ENCODE measurements around the gene TACO1. TPM values are rescaled to one million over a fixed set of nuclear protein-coding genes. Genes with fewer than 3 reads are reported as not detected.

TACO1 gene
- 16.4 and 18.2 TPM in 2 replicates for total RNA-seq

GRCh38 chr17:63600569-63601438 is at the start of gene TACO1:
Gene TACO1 (plus strand): TSS chr17:63600895. CDS start chr17:63601084, 189 bp downstream.

GRCh38 chr17:63621684-63622573 is 21.2 kb downstream of the TACO1 start, which contains the start of gene MAP3K3:
Gene MAP3K3 (plus strand): TSS chr17:63622417. CDS start chr17:63622760, 343 bp downstream.

Other genes with a start within 250 kb of the TACO1 start
- 15.7 and 25.3 TPM in 2 replicates for gene CYB561, start 154.6 kb upstream of the TACO1 start, total RNA-seq
- gene ACE, start 123.8 kb upstream of the TACO1 start, total RNA-seq = 27.5 and 46.8 TPM in 2 replicates
- gene KCNH6, start 77.5 kb upstream of the TACO1 start, total RNA-seq = not detected in 2 replicates
- 19.0 and 21.5 TPM in 2 replicates for gene DCAF7, start 50.4 kb upstream of the TACO1 start, total RNA-seq
- 78.2 and 83.7 TPM in 2 replicates for gene MAP3K3, start 21.5 kb downstream of the TACO1 start, total RNA-seq
- 13.8 and 24.0 TPM in 2 replicates for gene LIMD2, start 99.2 kb downstream of the TACO1 start, total RNA-seq
- gene STRADA, start 140.9 kb downstream of the TACO1 start, total RNA-seq = 17.2 and 22.3 TPM in 2 replicates
- gene CCDC47, start 172.7 kb downstream of the TACO1 start, total RNA-seq = 87.7 and 117 TPM in 2 replicates
- 65.1 and 80.6 TPM in 2 replicates for gene DDX42, start 173.3 kb downstream of the TACO1 start, total RNA-seq
- 92.1 and 129 TPM in 2 replicates for gene PSMC5, start 226.5 kb downstream of the TACO1 start, total RNA-seq
- 57.2 and 84.5 TPM in 2 replicates for gene FTSJ3, start 226.8 kb downstream of the TACO1 start, total RNA-seq
- 69.4 and 77.6 TPM in 2 replicates for gene SMARCD2, start 241.8 kb downstream of the TACO1 start, total RNA-seq